ENCODE data around the gene DEXI.

The DEXI gene

GRCh38 chr16:10881479-10882030 lies 60.7 kb downstream of the DEXI start:
- no peak overlapping the region for H4K8ac ChIP-seq (ENCODE audit: low read length)
- WGBS = 63% methylated on average over 4 of the region's 7 CpGs

DNA sequence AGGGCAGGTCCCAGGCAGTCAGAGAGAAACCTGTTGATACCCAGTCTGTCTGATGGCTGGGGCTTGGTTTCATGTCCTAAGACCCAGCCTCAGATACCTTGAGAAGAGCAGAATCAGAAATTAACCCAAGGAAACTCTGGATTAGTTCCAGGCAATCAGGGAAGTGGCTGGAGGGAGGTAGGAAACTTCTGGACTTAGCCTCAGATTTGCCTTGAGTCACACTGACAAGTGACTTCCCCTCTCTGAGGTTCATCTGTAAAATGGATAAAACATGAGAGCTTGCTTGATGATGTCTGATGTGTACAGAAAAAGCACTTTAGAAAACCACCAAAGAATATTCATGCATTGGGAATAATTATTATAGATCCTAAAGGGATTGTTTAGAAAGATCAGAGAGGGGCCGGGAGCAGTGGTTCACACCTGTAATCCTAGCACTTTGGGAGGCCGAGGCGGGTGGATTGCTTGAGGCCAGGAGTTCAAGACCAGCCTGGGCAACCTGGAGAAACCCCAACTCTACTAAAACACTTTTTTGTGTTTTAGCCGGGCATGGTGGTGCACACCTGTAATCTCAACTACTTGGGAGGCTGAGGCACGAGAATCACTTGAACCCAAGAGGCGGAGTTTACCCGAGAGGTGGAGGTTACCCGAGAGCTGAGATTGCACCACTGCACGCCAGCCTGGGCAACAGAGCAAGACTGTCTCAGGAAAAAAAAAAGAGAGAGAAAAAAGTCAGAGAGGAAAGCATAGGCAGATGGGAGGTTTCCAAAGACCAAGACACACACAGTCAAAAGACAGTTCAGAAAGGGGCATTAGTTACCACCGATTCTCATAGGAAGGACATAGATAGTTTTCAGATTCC lies 61.4 kb downstream of the DEXI start:
- H3K4ac ChIP-seq (ENCODE audit: low read depth in 1 of 2, low read length in 2 of 2) = no peak overlapping the region
- H3K4me3 ChIP-seq (ENCODE audit: insufficient read depth in 1 of 2, low read depth in 1 of 2, low read length in 2 of 2) = peak overlapping the region in 1 of 2 experiments; percentile 92
- no peak overlapping the region for H4K8ac ChIP-seq (ENCODE audit: low read length)
- H3K9me3 ChIP-seq (ENCODE audit: control insufficient read depth, low read length) = no peaks in the 10 kb centered on the region
- H2BK15ac ChIP-seq (ENCODE audit: low read depth, poor library complexity, severe bottlenecking) = no peak overlapping the region
- no peak overlapping the region for H2BK12ac ChIP-seq (ENCODE audit: low read length in 2 of 2)
- H3K27me3 ChIP-seq (ENCODE audit: control insufficient read depth in 1 of 2, insufficient read depth in 1 of 2, low read length in 2 of 2) = peaks cover 0 to 54% of the 10 kb centered on the region in 2 experiments
- WGBS = 85% methylated on average over 9 of the region's 10 CpGs
- no peak overlapping the region for H3K27ac ChIP-seq (ENCODE audit: low read length, poor library complexity, severe bottlenecking)
- no peak overlapping the region for H4K91ac ChIP-seq (ENCODE audit: low read length)
- no peak overlapping the region for H3K14ac ChIP-seq (ENCODE audit: low read length in 2 of 2)
- no peak overlapping the region for H3K4me2 ChIP-seq (ENCODE audit: low read length, poor library complexity, severe bottlenecking)
- no peak overlapping the region for H3K23ac ChIP-seq (ENCODE audit: low read length in 2 of 2)
- H2BK120ac ChIP-seq (ENCODE audit: low read depth, low read length) = no peak overlapping the region
- no peak overlapping the region for H3K18ac ChIP-seq (ENCODE audit: low read depth in 1 of 2, low read length in 2 of 2)
- no peaks in the 10 kb centered on the region for H3K4me1 ChIP-seq (ENCODE audit: control insufficient read depth, insufficient read depth, low read depth, low read length)
- no peak overlapping the region for H2BK5ac ChIP-seq (ENCODE audit: low read depth, low read length, poor library complexity, severe bottlenecking)
- no peak overlapping the region for H2AK5ac ChIP-seq (ENCODE audit: low read length, severe bottlenecking)
- H3K9ac ChIP-seq (ENCODE audit: low read length) = no peak overlapping the region
- no peak for DNase-seq
- no peaks in the 10 kb centered on the region for H3K36me3 ChIP-seq (ENCODE audit: control insufficient read depth in 1 of 2, insufficient read depth in 2 of 2, low read depth in 1 of 2, low read length in 2 of 2)
- no peaks in the 10 kb centered on the region for H3K79me1 ChIP-seq (replicated peaks; ENCODE audit: low read length, poor library complexity, severe bottlenecking)
- no peak overlapping the region for H2AFZ ChIP-seq (ENCODE audit: low read depth, low read length)

More at GRCh38 chr16:10881479-10882030, 60.7 kb downstream of the DEXI start:
- peaks cover 0 to 51% of the 10 kb centered on the region in 2 experiments for H3K27me3 ChIP-seq (ENCODE audit: control insufficient read depth in 1 of 2, insufficient read depth in 1 of 2, low read length in 2 of 2)
- H3K4ac ChIP-seq (ENCODE audit: low read depth in 1 of 2, low read length in 2 of 2) = no peak overlapping the region
- no peak for DNase-seq
- H3K36me3 ChIP-seq (ENCODE audit: control insufficient read depth in 1 of 2, insufficient read depth in 2 of 2, low read depth in 1 of 2, low read length in 2 of 2) = peaks cover 0 to 4% of the 10 kb centered on the region in 2 experiments
- no peak overlapping the region for H2BK5ac ChIP-seq (ENCODE audit: low read depth, low read length, poor library complexity, severe bottlenecking)
- no peaks in the 10 kb centered on the region for H3K4me1 ChIP-seq (ENCODE audit: control insufficient read depth, insufficient read depth, low read depth, low read length)
- no peak overlapping the region for H4K91ac ChIP-seq (ENCODE audit: low read length)
- no peak overlapping the region for H2AFZ ChIP-seq (ENCODE audit: low read depth, low read length)
- H3K79me1 ChIP-seq (replicated peaks; ENCODE audit: low read length, poor library complexity, severe bottlenecking) = no peaks in the 10 kb centered on the region
- H2BK120ac ChIP-seq (ENCODE audit: low read depth, low read length) = no peak overlapping the region
- H3K9me3 ChIP-seq (ENCODE audit: control insufficient read depth, low read length) = no peaks in the 10 kb centered on the region
- H3K4me2 ChIP-seq (ENCODE audit: low read length, poor library complexity, severe bottlenecking) = no peak overlapping the region
- H3K9ac ChIP-seq (ENCODE audit: low read length) = no peak overlapping the region
- no peak overlapping the region for H3K14ac ChIP-seq (ENCODE audit: low read length in 2 of 2)
- H3K18ac ChIP-seq (ENCODE audit: low read depth in 1 of 2, low read length in 2 of 2) = no peak overlapping the region
- H2BK15ac ChIP-seq (ENCODE audit: low read depth, poor library complexity, severe bottlenecking) = no peak overlapping the region
- no peak overlapping the region for H2BK12ac ChIP-seq (ENCODE audit: low read length in 2 of 2)
- no peak overlapping the region for H3K23ac ChIP-seq (ENCODE audit: low read length in 2 of 2)
- no peak overlapping the region for H3K4me3 ChIP-seq (ENCODE audit: insufficient read depth in 1 of 2, low read depth in 1 of 2, low read length in 2 of 2)
- H2AK5ac ChIP-seq (ENCODE audit: low read length, severe bottlenecking) = no peak overlapping the region
- no peak overlapping the region for H3K27ac ChIP-seq (ENCODE audit: low read length, poor library complexity, severe bottlenecking)

- H3K4ac ChIP-seq (ENCODE audit: low read depth in 1 of 2, low read length in 2 of 2) = no peak overlapping the region
- peaks cover 0 to 59% of the 10 kb centered on the region in 2 experiments for H3K27me3 ChIP-seq (ENCODE audit: control insufficient read depth in 1 of 2, insufficient read depth in 1 of 2, low read length in 2 of 2)
- no peaks in the 10 kb centered on the region for H3K79me1 ChIP-seq (replicated peaks; ENCODE audit: low read length, poor library complexity, severe bottlenecking)
- no peak overlapping the region for H3K23ac ChIP-seq (ENCODE audit: low read length in 2 of 2)
- no peak for DNase-seq
- H4K91ac ChIP-seq (ENCODE audit: low read length) = no peak overlapping the region
- H2BK120ac ChIP-seq (ENCODE audit: low read depth, low read length) = no peak overlapping the region
- H2BK15ac ChIP-seq (ENCODE audit: low read depth, poor library complexity, severe bottlenecking) = no peak overlapping the region
- peak overlapping the region in 1 of 2 experiments; percentile 92 for H3K4me3 ChIP-seq (ENCODE audit: insufficient read depth in 1 of 2, low read depth in 1 of 2, low read length in 2 of 2)
- H3K4me2 ChIP-seq (ENCODE audit: low read length, poor library complexity, severe bottlenecking) = no peak overlapping the region
- H3K27ac ChIP-seq (ENCODE audit: low read length, poor library complexity, severe bottlenecking) = no peak overlapping the region
- H2BK12ac ChIP-seq (ENCODE audit: low read length in 2 of 2) = no peak overlapping the region
- no peak overlapping the region for H2AK5ac ChIP-seq (ENCODE audit: low read length, severe bottlenecking)
- no peak overlapping the region for H4K8ac ChIP-seq (ENCODE audit: low read length)
- H3K18ac ChIP-seq (ENCODE audit: low read depth in 1 of 2, low read length in 2 of 2) = no peak overlapping the region
- no peak overlapping the region for H2BK5ac ChIP-seq (ENCODE audit: low read depth, low read length, poor library complexity, severe bottlenecking)
- H3K14ac ChIP-seq (ENCODE audit: low read length in 2 of 2) = no peak overlapping the region
- no peaks in the 10 kb centered on the region for H3K36me3 ChIP-seq (ENCODE audit: control insufficient read depth in 1 of 2, insufficient read depth in 2 of 2, low read depth in 1 of 2, low read length in 2 of 2)
- H3K9ac ChIP-seq (ENCODE audit: low read length) = peak overlapping the region; percentile 87
- no peaks in the 10 kb centered on the region for H3K9me3 ChIP-seq (ENCODE audit: control insufficient read depth, low read length)
- WGBS = 75% methylated on average over 20 of the region's 21 CpGs
- H3K4me1 ChIP-seq (ENCODE audit: control insufficient read depth, insufficient read depth, low read depth, low read length) = no peaks in the 10 kb centered on the region
- H2AFZ ChIP-seq (ENCODE audit: low read depth, low read length) = no peak overlapping the region
Measured at GRCh38 chr16:10879681-10880589, 62.3 kb downstream of the DEXI start.
